Activated CD8-positive, alpha-beta memory T cell treated with anti-CD3 and anti-CD28 coated beads, Interleukin-2, amount 10 ng/mL, durations not matched to agents 7 days and 5 days (primary cell): ENCODE data around the gene TLX1. TPM values are rescaled to one million over a fixed set of nuclear protein-coding genes. Genes with fewer than 3 reads are reported as not detected.

ENCODE experiments used
- ATAC-seq: fragments of 150-1000 bp; cut with Tn5 transposase; one replicate; pipeline ENCODE4 v1.10.0; 2021; ENCODE audit warnings: moderate library complexity
- CTCF ChIA-PET: fragments of 350-600 bp; sonication (Branson Sonifier 250); formaldehyde crosslinking; loops from one replicate; lab custom pipeline; 2021; ENCODE audit warnings: antibody characterized with exemption; lab: Charles Lee
- DNase-seq: peaks from one replicate; pipeline ENCODE4 v3.0.0-alpha.2; 2020
- H3K27ac Mint-ChIP-seq: one replicate; pipeline ENCODE4 v1.8.0; 2021; ENCODE audit warnings: mild to moderate bottlenecking, mixed read lengths
- H3K27me3 Mint-ChIP-seq: one replicate; pipeline ENCODE4 v1.8.0; 2021; ENCODE audit warnings: mixed read lengths
- H3K36me3 Mint-ChIP-seq: one replicate; pipeline ENCODE4 v1.8.0; 2021; ENCODE audit warnings: mild to moderate bottlenecking, mixed read lengths
- H3K4me1 Mint-ChIP-seq: one replicate; pipeline ENCODE4 v1.8.0; 2021; ENCODE audit warnings: mixed read lengths
- H3K4me3 Mint-ChIP-seq: one replicate; pipeline ENCODE4 v1.8.0; 2021; ENCODE audit warnings: mild to moderate bottlenecking, moderate library complexity, mixed read lengths
- H3K9me3 Mint-ChIP-seq: one replicate; pipeline ENCODE4 v1.8.0; 2022; ENCODE audit warnings: low read depth, mixed read lengths
- total RNA-seq, 2 experiments: library from RNA; stranded (reverse); gene quantifications; one replicate each; pipeline ENCODE4 v1.2.3, GENCODE V29; 2021

TLX1 gene
- total RNA-seq: not detected

GRCh38 chr10:101130984-101131961 lies at the start of gene TLX1:
Gene TLX1, plus strand, starts transcription at chr10:101131300. Its CDS starts 242 bp downstream, at chr10:101131542.
- no peak for DNase-seq
- H3K36me3 Mint-ChIP-seq: no peaks in the 10 kb centered on the region
- no peak for ATAC-seq
- H3K27ac Mint-ChIP-seq: no peak within 1 kb of the TSS
- no peaks in the 10 kb centered on the region for H3K9me3 Mint-ChIP-seq
- H3K4me3 Mint-ChIP-seq: no peak within 1 kb of the TSS
- CTCF ChIA-PET: interaction anchor here (1.5 to 2.4 kb wide), 2 partner anchors 11 to 36 kb away, joined by 5 to 13 read pairs; no protein-coding TSS in a partner anchor
- peaks cover 91% of the 10 kb centered on the region for H3K27me3 Mint-ChIP-seq
- H3K4me1 Mint-ChIP-seq: peaks cover 11% of the 10 kb centered on the region

GRCh38 chr10:101085846-101086245 lies 45.3 kb upstream of the TLX1 start:
- Mint-ChIP-seq H3K27me3 (peaks cover 71% of the 10 kb centered on the region), H3K4me3 (no peak overlapping the region), H3K36me3 (no peaks in the 10 kb centered on the region), H3K9me3 (no peaks in the 10 kb centered on the region), H3K4me1 (no peaks in the 10 kb centered on the region), H3K27ac (no peak overlapping the region)
- DNase-seq (no peak), ATAC-seq (no peak)
- CTCF ChIA-PET: interaction anchor here (2.1 to 3.1 kb wide), 2 partner anchors 10 to 56 kb away, joined by 8 to 13 read pairs; no protein-coding TSS in a partner anchor

GRCh38 chr10:101087376-101087775 lies 43.7 kb upstream of the TLX1 start:
- Mint-ChIP-seq H3K27ac (no peak overlapping the region), H3K9me3 (no peaks in the 10 kb centered on the region), H3K4me3 (no peak overlapping the region), H3K4me1 (no peaks in the 10 kb centered on the region), H3K36me3 (no peaks in the 10 kb centered on the region), H3K27me3 (peaks cover 73% of the 10 kb centered on the region)
- ATAC-seq (no peak), DNase-seq (no peak)
- CTCF ChIA-PET: interaction anchor here (1.3 to 2.1 kb wide), 3 partner anchors 8 to 27 kb away, joined by 3 to 8 read pairs (median 6); no protein-coding TSS in a partner anchor

GRCh38 chr10:101087965-101088364 lies 43.1 kb upstream of the TLX1 start:
- Mint-ChIP-seq H3K9me3 (no peaks in the 10 kb centered on the region), H3K27ac (no peak overlapping the region), H3K36me3 (no peaks in the 10 kb centered on the region), H3K4me3 (no peak overlapping the region), H3K4me1 (no peaks in the 10 kb centered on the region), H3K27me3 (peaks cover 73% of the 10 kb centered on the region)
- CTCF ChIA-PET: interaction anchor here (0.7 to 3.2 kb wide), 2 partner anchors 21 to 55 kb away, joined by 3 to 14 read pairs; no protein-coding TSS in a partner anchor
- DNase-seq (no peak), ATAC-seq (no peak)

GRCh38 chr10:101089520-101090299 lies 41.4 kb upstream of the TLX1 start:
- Mint-ChIP-seq H3K27me3 (peaks cover 72% of the 10 kb centered on the region), H3K4me3 (no peak overlapping the region), H3K36me3 (no peaks in the 10 kb centered on the region), H3K9me3 (no peaks in the 10 kb centered on the region), H3K27ac (no peak overlapping the region), H3K4me1 (no peaks in the 10 kb centered on the region)
- ATAC-seq (no peak), DNase-seq (no peak)
- CTCF ChIA-PET: interaction anchor here (3.2 kb wide), 1 partner anchor 53 kb away, joined by 14 read pairs; no protein-coding TSS in a partner anchor

GRCh38 chr10:101090597-101090996 lies 40.5 kb upstream of the TLX1 start:
- no peak for DNase-seq
- no peaks in the 10 kb centered on the region for H3K4me1 Mint-ChIP-seq
- H3K27ac Mint-ChIP-seq: no peak overlapping the region
- H3K9me3 Mint-ChIP-seq: no peaks in the 10 kb centered on the region
- no peak for ATAC-seq
- H3K4me3 Mint-ChIP-seq: no peak overlapping the region
- CTCF ChIA-PET: interaction anchor here (1.1 to 3.2 kb wide), 2 partner anchors 41 to 52 kb away, joined by 3 to 14 read pairs; no protein-coding TSS in a partner anchor
- H3K27me3 Mint-ChIP-seq: peaks cover 66% of the 10 kb centered on the region
- no peaks in the 10 kb centered on the region for H3K36me3 Mint-ChIP-seq

GRCh38 chr10:101091546-101092290 lies 39.4 kb upstream of the TLX1 start:
- Mint-ChIP-seq H3K27ac (no peak overlapping the region), H3K27me3 (peaks cover 56% of the 10 kb centered on the region), H3K9me3 (no peaks in the 10 kb centered on the region), H3K36me3 (no peaks in the 10 kb centered on the region), H3K4me1 (no peaks in the 10 kb centered on the region), H3K4me3 (no peak overlapping the region)
- DNase-seq (no peak), ATAC-seq (no peak)
- CTCF ChIA-PET: interaction anchor here (0.9 to 12.6 kb wide), 5 partner anchors 10 to 50 kb away, joined by 3 to 358 read pairs (median 4); no protein-coding TSS in a partner anchor

GRCh38 chr10:101092881-101093354 lies 38.2 kb upstream of the TLX1 start:
- no peak overlapping the region for H3K27ac Mint-ChIP-seq
- H3K4me1 Mint-ChIP-seq: no peaks in the 10 kb centered on the region
- no peak for ATAC-seq
- CTCF ChIA-PET: interaction anchor here (1.2 to 12.6 kb wide), 6 partner anchors 9 to 49 kb away, joined by 3 to 358 read pairs (median 4); no protein-coding TSS in a partner anchor
- H3K27me3 Mint-ChIP-seq: peaks cover 45% of the 10 kb centered on the region
- DNase-seq: no peak
- H3K4me3 Mint-ChIP-seq: no peak overlapping the region
- H3K9me3 Mint-ChIP-seq: no peaks in the 10 kb centered on the region
- H3K36me3 Mint-ChIP-seq: no peaks in the 10 kb centered on the region

GRCh38 chr10:101094121-101094879 lies 36.8 kb upstream of the TLX1 start:
- DNase-seq (no peak), ATAC-seq (no peak)
- Mint-ChIP-seq H3K27ac (no peak overlapping the region), H3K4me1 (no peaks in the 10 kb centered on the region), H3K27me3 (peaks cover 35% of the 10 kb centered on the region), H3K9me3 (no peaks in the 10 kb centered on the region), H3K36me3 (no peaks in the 10 kb centered on the region), H3K4me3 (no peak overlapping the region)
- CTCF ChIA-PET: interaction anchor here (1.0 to 12.6 kb wide), 11 partner anchors 11 to 149 kb away, joined by 3 to 358 read pairs (median 5); no protein-coding TSS in a partner anchor

DNA sequence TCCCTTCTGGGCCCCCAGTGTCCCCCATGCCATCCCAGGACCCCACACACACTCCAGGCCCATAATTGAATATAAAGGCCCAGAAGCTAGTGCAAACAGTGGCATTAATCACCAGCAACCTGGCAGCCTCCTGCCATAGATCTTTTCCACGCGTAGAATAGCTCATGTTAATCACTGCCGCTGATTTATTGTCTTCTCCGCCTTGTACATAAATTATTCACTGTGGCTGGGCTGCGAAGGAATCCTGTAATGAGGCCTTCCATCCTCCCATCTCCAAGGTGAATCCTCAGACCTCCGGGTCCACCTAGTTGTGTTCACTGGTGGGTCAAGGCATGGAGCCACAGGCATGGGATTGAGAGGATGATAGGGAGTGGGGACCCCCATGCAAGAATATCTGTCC lies 36.1 kb upstream of the TLX1 start:
- ATAC-seq (no peak), DNase-seq (no peak)
- CTCF ChIA-PET: interaction anchor here (1.0 to 12.6 kb wide), 30 partner anchors 9 to 476 kb away, joined by 3 to 358 read pairs (median 5); partner anchors contain the start of gene KAZALD1
- Mint-ChIP-seq H3K9me3 (no peaks in the 10 kb centered on the region), H3K4me3 (no peak overlapping the region), H3K27me3 (peaks cover 40% of the 10 kb centered on the region), H3K4me1 (no peaks in the 10 kb centered on the region), H3K36me3 (no peaks in the 10 kb centered on the region), H3K27ac (no peak overlapping the region)

- H3K27me3 Mint-ChIP-seq: peaks cover 36% of the 10 kb centered on the region
- H3K27ac Mint-ChIP-seq: no peak overlapping the region
- DNase-seq (peak; percentile 83), ATAC-seq (peak; percentile 91)
- no peaks in the 10 kb centered on the region for H3K4me1 Mint-ChIP-seq
- no peaks in the 10 kb centered on the region for H3K9me3 Mint-ChIP-seq
- CTCF ChIA-PET: interaction anchor here (0.6 to 12.6 kb wide), 40 partner anchors 9 to 475 kb away, joined by 3 to 358 read pairs (median 4); partner anchors contain the start of gene KAZALD1
- H3K4me3 Mint-ChIP-seq: no peak overlapping the region
- no peaks in the 10 kb centered on the region for H3K36me3 Mint-ChIP-seq
Measured at GRCh38 chr10:101095550-101096213, 35.4 kb upstream of the TLX1 start.
